SK-N-SH (cell line): ENCODE data around the gene TMEM259.

Experiments
- EZH2phosphoT487 ChIP-seq: fragments of 200-600 bp; sonication (generic); IDR thresholded peaks from 2 replicates; pipeline ENCODE4 v1.6.1; 2017; ENCODE audit warnings: low read depth, mixed run types, mild to moderate bottlenecking, antibody characterized with exemption, moderate library complexity, borderline replicate concordance
- TEAD4 ChIP-seq: IDR thresholded peaks from 2 replicates; pipeline ENCODE4 v1.4.0; 2012; ENCODE audit warnings: mild to moderate bottlenecking, borderline replicate concordance; ENCODE audit not compliant: insufficient read depth
- USF1 ChIP-seq: IDR thresholded peaks from 2 replicates; pipeline ENCODE4 v1.4.0; 2012; ENCODE audit warnings: low read depth, borderline replicate concordance
- YY1 ChIP-seq: IDR thresholded peaks from 2 replicates; pipeline ENCODE4 v1.4.0; 2012; ENCODE audit warnings: low read depth, mild to moderate bottlenecking

GRCh38 chr19:1055886-1056620 is 35.1 kb upstream of the TMEM259 start:
- TF ChIP-seq YY1 (no peak), EZH2phosphoT487 (no peak), TEAD4 (no peak), USF1 (no peak)
